GM23338 (cell line): ENCODE data around the gene PLAGL1. TPM values are rescaled to one million over a fixed set of nuclear protein-coding genes. Genes with fewer than 3 reads are reported as not detected.

Experiments
- ATAC-seq: fragments of 200-7000 bp; cut with Tn5 transposase; 3 replicates; pipeline ENCODE4 v1.9.1; 2020
- DNase-seq: peaks from one replicate; pipeline ENCODE4 v3.0.0-alpha.2; 2015; ENCODE audit warnings: low spot score
- H2AFZ ChIP-seq: fragments of 200-600 bp; sonication (generic); 2 replicates; pipeline ENCODE4 v1.8.0; 2016; ENCODE audit warnings: antibody characterized with exemption, mild to moderate bottlenecking, moderate library complexity
- H3F3A ChIP-seq: fragments of 200-600 bp; sonication (generic); replicated peaks from 2 replicates; pipeline ENCODE4 v1.8.0; 2017; ENCODE audit warnings: antibody characterized with exemption, mixed run types, low read depth
- H3K27ac ChIP-seq: fragments of 200-600 bp; sonication (generic); 2 replicates; pipeline ENCODE4 v1.6.1; 2016; ENCODE audit warnings: low read depth
- H3K27me3 ChIP-seq: fragments of 200-600 bp; sonication (generic); 2 replicates; pipeline ENCODE4 v1.8.0; 2016; ENCODE audit warnings: mild to moderate bottlenecking, mixed run types, moderate library complexity; ENCODE audit not compliant: insufficient read depth
- H3K36me3 ChIP-seq: fragments of 200-600 bp; sonication (generic); 2 replicates; pipeline ENCODE4 v1.8.0; 2016; ENCODE audit warnings: mild to moderate bottlenecking; ENCODE audit not compliant: insufficient read depth
- H3K4me1 ChIP-seq: fragments of 200-600 bp; sonication (generic); 2 replicates; pipeline ENCODE4 v1.8.0; 2016; ENCODE audit warnings: mild to moderate bottlenecking, moderate library complexity; ENCODE audit not compliant: insufficient read depth
- H3K4me2 ChIP-seq: fragments of 200-600 bp; sonication (generic); 2 replicates; pipeline ENCODE4 v1.7.1; 2017; ENCODE audit warnings: mixed run types
- H3K4me3 ChIP-seq: fragments of 200-600 bp; sonication (generic); 2 replicates; pipeline ENCODE4 v1.6.1; 2016; ENCODE audit warnings: mixed run types
- H3K79me2 ChIP-seq: fragments of 200-600 bp; sonication (generic); replicated peaks from 2 replicates; pipeline ENCODE4 v1.8.0; 2017; ENCODE audit warnings: mild to moderate bottlenecking; ENCODE audit not compliant: insufficient read depth
- H3K9me2 ChIP-seq: fragments of 200-600 bp; sonication (generic); 2 replicates; pipeline ENCODE4 v1.8.0; 2017; ENCODE audit not compliant: insufficient read depth
- H4K20me1 ChIP-seq: fragments of 200-600 bp; sonication (generic); replicated peaks from 2 replicates; pipeline ENCODE4 v1.8.0; 2017; ENCODE audit warnings: mild to moderate bottlenecking; ENCODE audit not compliant: insufficient read depth
- H3K27ac Mint-ChIP-seq: 2 replicates; pipeline ENCODE4 v1.8.0; 2020; ENCODE audit warnings: inconsistent platforms, mild to moderate bottlenecking, moderate library complexity, mixed read lengths
- H3K27me3 Mint-ChIP-seq: 3 replicates; pipeline ENCODE4 v1.8.0; 2022; ENCODE audit warnings: low read depth, mild to moderate bottlenecking, moderate library complexity, mixed read lengths, inconsistent platforms; ENCODE audit not compliant: insufficient read depth, poor library complexity
- H3K36me3 Mint-ChIP-seq: 3 replicates; pipeline ENCODE4 v1.8.0; 2021; ENCODE audit warnings: low read depth, mild to moderate bottlenecking, inconsistent platforms, moderate library complexity, mixed read lengths
- H3K4me1 Mint-ChIP-seq: 3 replicates; pipeline ENCODE4 v1.8.0; 2020; ENCODE audit warnings: mild to moderate bottlenecking, inconsistent platforms, mixed read lengths
- H3K4me3 Mint-ChIP-seq: 3 replicates; pipeline ENCODE4 v1.8.0; 2021; ENCODE audit warnings: moderate library complexity, mild to moderate bottlenecking, inconsistent platforms, mixed read lengths
- H3K9me3 Mint-ChIP-seq: 3 replicates; pipeline ENCODE4 v1.8.0; 2020; ENCODE audit warnings: moderate library complexity, mild to moderate bottlenecking, inconsistent platforms, mixed read lengths
- NANOG ChIP-seq: IDR thresholded peaks from 2 replicates; pipeline ENCODE4 v1.6.1; 2016; ENCODE audit warnings: antibody characterized with exemption, borderline replicate concordance
- STAT1 ChIP-seq: IDR thresholded peaks from one replicate; pipeline ENCODE4 v1.6.1; 2016; ENCODE audit warnings: antibody characterized with exemption; ENCODE audit not compliant: unreplicated experiment
- ZNF114 ChIP-seq: fragments of 250-450 bp; sonication (Bioruptor Pico); IDR thresholded peaks from 2 replicates; pipeline ENCODE4 v1.5.0; 2020; ENCODE audit warnings: mild to moderate bottlenecking, moderate library complexity
- ZNF331 ChIP-seq: fragments of 250-450 bp; sonication (Bioruptor Pico); IDR thresholded peaks from 2 replicates; pipeline ENCODE4 v1.5.0; 2020; ENCODE audit warnings: low read depth, mild to moderate bottlenecking, moderate library complexity
- ZNF462 ChIP-seq: fragments of 250-450 bp; sonication (Bioruptor Pico); IDR thresholded peaks from 2 replicates; pipeline ENCODE4 v1.5.0; 2020; ENCODE audit warnings: mild to moderate bottlenecking, moderate library complexity
- polyA plus RNA-seq: library from polyadenylated mRNA; unstranded; fragments of >200 nt; fragmentation: Nextera tagmentation; extraction: Ambion mirVana; gene quantifications from 2 replicates; pipeline ENCODE4 v1.2.1, GENCODE V29; 2016
- total RNA-seq: library from RNA; depleted of rRNA; stranded (reverse); fragments of >200 nt; shearing (Covaris generic); gene quantifications from 2 replicates; pipeline ENCODE4 v1.2.3, GENCODE V29; 2014
- TF ChIP-seq, protein P1 (sequence below): IDR thresholded peaks from one replicate; pipeline ENCODE4 v1.6.1; 2018; ENCODE audit warnings: antibody characterized with exemption; ENCODE audit not compliant: unreplicated experiment
- TF ChIP-seq, protein P2 (sequence below), 2 experiments: fragments of 200-600 bp in 1 of 2; sonication (generic) in 1 of 2; conservative IDR thresholded peaks; 2 replicates each; pipeline versions ENCODE4 v1.5.1 to v1.6.1; 2016 to 2017; ENCODE audit warnings: antibody characterized with exemption in 2 of 2, low read depth in 2 of 2, mild to moderate bottlenecking in 2 of 2, moderate library complexity in 1 of 2

The PLAGL1 gene
- total and polyA plus RNA-seq, 2 experiments from 2014 or later = 0.90 to 1.7 TPM

- no peak overlapping the region for H3K27ac ChIP-seq
- H3K4me1 ChIP-seq = no peaks in the 10 kb centered on the region
- H3K4me2 ChIP-seq = no peak overlapping the region
- H2AFZ ChIP-seq = no peak overlapping the region
- no peak overlapping the region for H3K4me3 ChIP-seq
- no peak for DNase-seq
- H3F3A ChIP-seq = no peaks in the 10 kb centered on the region
- TF ChIP-seq ZNF114 (CRISPR knock-in tag) = no peak
- TF ChIP-seq, protein P1, sequence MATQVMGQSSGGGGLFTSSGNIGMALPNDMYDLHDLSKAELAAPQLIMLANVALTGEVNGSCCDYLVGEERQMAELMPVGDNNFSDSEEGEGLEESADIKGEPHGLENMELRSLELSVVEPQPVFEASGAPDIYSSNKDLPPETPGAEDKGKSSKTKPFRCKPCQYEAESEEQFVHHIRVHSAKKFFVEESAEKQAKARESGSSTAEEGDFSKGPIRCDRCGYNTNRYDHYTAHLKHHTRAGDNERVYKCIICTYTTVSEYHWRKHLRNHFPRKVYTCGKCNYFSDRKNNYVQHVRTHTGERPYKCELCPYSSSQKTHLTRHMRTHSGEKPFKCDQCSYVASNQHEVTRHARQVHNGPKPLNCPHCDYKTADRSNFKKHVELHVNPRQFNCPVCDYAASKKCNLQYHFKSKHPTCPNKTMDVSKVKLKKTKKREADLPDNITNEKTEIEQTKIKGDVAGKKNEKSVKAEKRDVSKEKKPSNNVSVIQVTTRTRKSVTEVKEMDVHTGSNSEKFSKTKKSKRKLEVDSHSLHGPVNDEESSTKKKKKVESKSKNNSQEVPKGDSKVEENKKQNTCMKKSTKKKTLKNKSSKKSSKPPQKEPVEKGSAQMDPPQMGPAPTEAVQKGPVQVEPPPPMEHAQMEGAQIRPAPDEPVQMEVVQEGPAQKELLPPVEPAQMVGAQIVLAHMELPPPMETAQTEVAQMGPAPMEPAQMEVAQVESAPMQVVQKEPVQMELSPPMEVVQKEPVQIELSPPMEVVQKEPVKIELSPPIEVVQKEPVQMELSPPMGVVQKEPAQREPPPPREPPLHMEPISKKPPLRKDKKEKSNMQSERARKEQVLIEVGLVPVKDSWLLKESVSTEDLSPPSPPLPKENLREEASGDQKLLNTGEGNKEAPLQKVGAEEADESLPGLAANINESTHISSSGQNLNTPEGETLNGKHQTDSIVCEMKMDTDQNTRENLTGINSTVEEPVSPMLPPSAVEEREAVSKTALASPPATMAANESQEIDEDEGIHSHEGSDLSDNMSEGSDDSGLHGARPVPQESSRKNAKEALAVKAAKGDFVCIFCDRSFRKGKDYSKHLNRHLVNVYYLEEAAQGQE = no peak
- TF ChIP-seq ZNF462 (CRISPR knock-in tag) = no peak
- no peak for TF ChIP-seq STAT1
- no peak for TF ChIP-seq ZNF331
- TF ChIP-seq, protein P2, sequence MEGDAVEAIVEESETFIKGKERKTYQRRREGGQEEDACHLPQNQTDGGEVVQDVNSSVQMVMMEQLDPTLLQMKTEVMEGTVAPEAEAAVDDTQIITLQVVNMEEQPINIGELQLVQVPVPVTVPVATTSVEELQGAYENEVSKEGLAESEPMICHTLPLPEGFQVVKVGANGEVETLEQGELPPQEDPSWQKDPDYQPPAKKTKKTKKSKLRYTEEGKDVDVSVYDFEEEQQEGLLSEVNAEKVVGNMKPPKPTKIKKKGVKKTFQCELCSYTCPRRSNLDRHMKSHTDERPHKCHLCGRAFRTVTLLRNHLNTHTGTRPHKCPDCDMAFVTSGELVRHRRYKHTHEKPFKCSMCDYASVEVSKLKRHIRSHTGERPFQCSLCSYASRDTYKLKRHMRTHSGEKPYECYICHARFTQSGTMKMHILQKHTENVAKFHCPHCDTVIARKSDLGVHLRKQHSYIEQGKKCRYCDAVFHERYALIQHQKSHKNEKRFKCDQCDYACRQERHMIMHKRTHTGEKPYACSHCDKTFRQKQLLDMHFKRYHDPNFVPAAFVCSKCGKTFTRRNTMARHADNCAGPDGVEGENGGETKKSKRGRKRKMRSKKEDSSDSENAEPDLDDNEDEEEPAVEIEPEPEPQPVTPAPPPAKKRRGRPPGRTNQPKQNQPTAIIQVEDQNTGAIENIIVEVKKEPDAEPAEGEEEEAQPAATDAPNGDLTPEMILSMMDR (conservative IDR thresholded peaks at IDR 0.05; ENCODE audit: low read depth in 2 of 2) = no peak
- TF ChIP-seq NANOG = no peak
- no peak for ATAC-seq
- H3K27me3 Mint-ChIP-seq = peaks cover 2% of the 10 kb centered on the region
- H3K9me3 Mint-ChIP-seq = peaks cover 8% of the 10 kb centered on the region; the same call in 2 of the 3 replicates
- no peaks in the 10 kb centered on the region for H3K27me3 ChIP-seq
- H3K36me3 ChIP-seq = no peaks in the 10 kb centered on the region
- H3K36me3 Mint-ChIP-seq = no peaks in the 10 kb centered on the region; the same call in 2 of the 3 replicates
- H3K79me2 ChIP-seq = no peaks in the 10 kb centered on the region
- H3K27ac Mint-ChIP-seq = no peak overlapping the region
- no peaks in the 10 kb centered on the region; the same call in 1 of the 2 replicates for H4K20me1 ChIP-seq
- H3K9me2 ChIP-seq = peaks cover 17% of the 10 kb centered on the region; the same call in 1 of the 2 replicates
- H3K4me1 Mint-ChIP-seq = peaks cover 5% of the 10 kb centered on the region; the same call in 1 of the 3 replicates
- no peak overlapping the region for H3K4me3 Mint-ChIP-seq
These were observed 97.0 kb downstream of the PLAGL1 start for GRCh38 chr6:143911028-143911427.
